Cerebellar nuclear complex (tissue), 1 donor: Measurements from ENCODE around the gene BANP.
"Not testable (repeated sequence)": the region's sequence is repeated elsewhere in the genome, so short reads cannot be mapped to it uniquely, and the experiment has no call there.

Source experiments
- DNase-seq, 2 experiments: peaks; one replicate each; lab custom pipeline; 2025; lab: John Stamatoyannopoulos, UW

The BANP gene

GRCh38 chr16:87966685-87967185 is 15.5 kb downstream of the BANP start:
- no peak for DNase-seq

DNA sequence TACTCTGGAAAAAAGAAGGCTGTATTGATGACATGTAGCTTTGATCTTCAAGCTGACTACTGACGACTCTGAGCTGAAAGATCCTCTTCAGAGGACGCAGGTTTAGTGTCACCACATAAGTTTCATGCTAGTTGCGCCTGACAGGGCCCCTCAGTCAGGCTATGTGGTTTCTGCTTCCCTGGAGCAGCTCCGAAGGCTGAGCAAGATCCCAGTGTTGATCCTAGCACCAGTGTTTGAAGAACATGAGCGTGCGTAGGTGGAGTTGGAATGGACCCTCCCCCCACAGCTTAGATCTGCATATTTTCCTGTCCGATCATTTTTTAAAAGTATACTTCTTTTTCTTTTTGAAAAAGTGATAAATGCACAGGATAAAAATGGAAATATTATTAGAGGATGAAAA is 17.3 kb downstream of the BANP start:
- no peak for DNase-seq

- no peak for DNase-seq
These were observed 19.0 kb downstream of the BANP start for GRCh38 chr16:87970186-87970585.

DNA sequence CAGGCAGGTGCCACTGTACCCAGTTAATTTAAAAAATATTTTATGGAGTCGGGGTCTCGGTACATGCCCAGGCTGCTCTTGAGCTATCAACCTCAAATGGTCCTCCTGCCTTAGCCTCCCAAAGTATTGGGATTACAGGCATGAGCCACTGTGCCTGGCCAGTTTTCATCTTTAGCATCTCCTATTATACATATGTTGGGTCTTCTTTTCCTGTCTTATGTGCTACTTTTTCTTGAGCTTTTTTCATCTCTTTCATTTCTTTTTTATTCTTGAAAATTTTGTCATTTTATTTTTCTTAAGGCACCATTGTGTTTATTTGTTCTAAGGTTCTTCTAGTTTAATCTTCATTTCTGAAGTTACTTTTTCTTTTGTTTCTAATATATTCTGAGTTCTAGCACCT is 20.7 kb downstream of the BANP start:
- no peak for DNase-seq

DNA sequence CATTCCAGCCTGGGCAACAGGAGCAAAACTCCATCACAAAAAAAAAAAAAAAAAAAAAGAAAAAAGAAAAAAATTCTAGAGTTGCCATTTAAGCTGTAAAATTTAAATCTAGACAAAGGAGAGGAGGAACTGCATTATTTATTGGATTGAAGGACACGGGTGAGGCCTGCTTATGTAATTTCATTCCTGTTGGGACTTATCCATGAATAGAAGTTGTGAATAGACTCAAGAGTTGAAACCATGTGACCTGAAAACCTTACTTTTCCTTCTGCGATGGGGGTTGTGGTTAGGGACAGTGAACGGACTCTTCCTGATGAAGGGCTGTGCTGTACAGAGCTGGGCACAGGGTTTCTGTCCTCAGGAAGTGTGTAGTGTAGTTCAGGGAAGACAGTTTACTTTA is 22.5 kb downstream of the BANP start:
- no peak for DNase-seq

DNA sequence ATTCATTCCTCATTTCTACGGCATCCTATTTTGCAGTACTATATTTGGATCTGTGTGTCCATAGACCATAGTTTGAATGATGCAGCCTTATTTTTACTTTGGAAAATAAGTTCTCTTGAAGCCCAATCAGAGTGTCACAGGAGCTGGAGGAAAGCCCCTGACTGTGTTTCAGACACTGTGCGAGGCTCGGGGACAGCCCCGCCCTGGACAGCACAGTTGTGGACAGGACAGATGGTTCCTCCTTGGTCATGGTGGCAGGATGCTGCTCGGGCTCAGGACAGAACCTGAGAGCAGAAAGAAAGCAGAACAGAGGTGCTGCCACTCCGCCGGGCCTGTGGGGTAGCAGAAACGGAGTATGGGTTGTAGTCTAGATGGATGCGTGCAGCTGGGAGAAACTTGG is 22.9 kb downstream of the BANP start:
- DNase-seq, result no peak

DNA sequence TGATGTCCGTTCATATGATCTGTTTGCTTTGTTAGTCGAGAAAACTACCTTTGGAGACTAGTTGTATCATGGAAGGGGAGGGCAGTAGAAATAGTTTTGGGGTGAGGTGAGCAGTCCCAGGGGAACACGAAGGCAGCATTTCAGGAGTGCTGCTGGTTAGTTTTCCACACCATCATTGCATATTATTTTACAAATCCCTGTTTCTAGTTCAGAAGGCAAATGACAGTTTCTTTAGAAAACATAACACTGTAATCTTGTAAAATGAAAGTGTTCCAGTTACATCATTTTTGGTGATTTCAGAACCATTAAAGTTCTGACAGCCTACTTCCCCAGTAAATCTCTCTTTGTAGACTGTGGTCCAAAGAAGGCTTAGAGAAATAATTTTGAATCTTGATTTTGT is 25.4 kb downstream of the BANP start:
- DNase-seq, result no peak

DNA sequence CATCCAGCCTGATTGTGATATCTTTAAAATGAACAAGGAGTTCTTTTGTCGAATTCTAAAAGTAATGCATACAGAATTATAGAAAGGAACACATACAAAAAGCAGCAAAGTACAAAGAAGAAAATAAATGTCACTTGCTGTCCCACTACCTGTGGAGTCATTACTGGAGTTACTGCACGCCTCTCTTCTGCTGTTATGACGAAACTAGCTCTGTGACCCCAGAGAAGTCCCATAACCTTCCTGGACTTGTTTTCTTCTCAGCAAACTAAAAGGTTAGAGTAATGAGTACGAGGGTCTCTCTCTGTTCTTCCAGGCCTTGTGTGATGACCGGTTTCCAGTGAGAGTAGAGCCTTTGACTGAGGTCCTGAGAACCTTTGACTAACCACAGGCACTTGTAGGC is 26.9 kb downstream of the BANP start:
- DNase-seq, result no peak

DNA sequence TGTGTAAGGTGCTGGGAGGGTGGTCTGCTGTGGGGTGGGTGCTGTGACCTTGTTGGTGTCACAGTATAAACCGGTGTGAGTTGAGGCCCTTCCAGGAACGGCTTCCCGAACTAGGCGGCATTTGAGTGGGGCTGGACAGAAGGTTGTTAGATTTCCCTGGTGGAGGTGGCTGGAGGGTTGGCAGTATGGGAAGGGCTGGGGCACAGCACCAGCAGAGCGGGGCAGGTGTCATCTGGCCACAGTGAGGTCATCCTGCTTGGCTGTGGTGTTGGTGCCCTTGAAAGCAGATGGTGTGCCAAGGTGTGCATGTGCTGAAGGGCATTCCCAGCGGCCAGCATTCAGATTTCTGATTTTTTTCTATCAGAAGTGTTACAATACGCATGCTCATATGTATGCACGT is 28.1 kb downstream of the BANP start:
- DNase-seq, result peak in 1 of 2 experiments; percentile 57

DNA sequence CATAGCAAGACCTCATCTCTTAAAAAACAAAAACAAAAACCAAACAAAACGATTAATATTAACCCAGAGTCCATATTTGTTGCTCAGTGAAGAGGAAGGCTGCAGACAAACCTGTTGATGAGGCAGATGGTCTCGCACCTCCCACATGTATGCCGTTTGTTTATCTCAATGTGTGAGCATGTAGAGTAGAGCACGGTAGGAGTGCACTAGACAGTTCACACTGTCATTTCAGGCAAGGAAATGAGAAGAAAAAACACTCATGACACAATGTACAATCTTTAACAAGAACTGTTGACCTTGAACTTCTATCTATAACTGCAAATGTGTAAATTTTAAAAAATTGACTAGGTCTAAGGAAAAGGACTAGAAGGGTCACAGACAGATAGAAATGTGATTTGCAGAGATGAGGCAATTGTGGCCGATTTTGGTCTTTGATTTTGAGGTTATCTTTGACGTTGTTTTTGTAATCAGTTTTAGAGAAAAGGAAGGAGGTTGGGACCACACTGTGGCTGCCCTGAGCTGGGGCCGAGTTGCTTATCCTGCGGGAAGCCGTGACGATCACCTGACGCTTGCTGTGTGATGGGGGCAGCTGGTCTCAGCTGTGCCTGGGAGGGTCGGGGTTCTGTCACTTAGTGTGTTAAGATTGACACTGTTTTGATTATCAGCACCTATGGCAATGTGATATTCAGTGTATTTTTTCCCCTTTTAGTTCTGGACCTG is 28.8 kb downstream of the BANP start:
- DNase-seq, result peak in 1 of 2 experiments; percentile 27

DNA sequence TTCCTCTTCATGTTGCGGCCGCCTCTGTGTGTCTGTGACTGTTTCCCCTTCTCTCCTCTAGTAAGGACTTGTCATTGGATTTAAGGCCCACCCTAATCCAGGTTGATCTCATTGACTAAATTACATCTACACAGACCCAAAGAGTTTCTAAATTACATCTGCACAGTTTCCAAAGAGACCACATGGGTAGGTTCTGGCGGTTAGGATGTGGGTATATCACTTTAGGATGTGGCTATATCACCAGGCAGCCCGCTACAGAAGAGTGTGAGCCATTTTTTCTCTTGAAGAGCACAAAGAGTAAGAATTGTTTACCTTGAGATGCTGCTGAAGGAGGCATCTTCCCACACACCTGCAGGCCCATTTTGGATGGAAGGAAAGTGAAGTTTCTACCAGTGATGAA is 30.1 kb downstream of the BANP start:
- not testable (repeated sequence) for DNase-seq

DNA sequence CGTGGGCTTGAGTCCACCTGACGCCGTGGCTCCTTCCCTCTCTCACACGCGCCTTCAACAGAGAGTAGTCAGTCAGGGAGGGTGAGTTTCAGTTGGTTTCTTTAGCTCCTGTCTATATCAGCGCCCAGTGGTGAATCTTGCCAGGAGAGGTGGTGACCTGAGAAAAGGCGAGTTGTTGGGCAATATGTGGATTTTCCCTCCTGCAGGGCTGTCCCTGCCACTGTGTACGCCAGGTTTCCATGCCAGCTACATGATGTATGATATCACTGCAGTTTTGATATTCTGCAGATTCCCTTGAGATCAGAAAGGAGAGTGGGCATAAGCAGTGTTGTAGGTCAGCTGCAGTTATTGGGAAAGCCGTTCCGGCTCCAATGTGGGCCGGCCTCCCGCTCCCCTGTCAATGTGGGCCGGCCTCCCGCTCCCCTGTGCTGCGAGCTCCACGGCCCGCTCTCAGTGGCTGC is 31.4 kb downstream of the BANP start:
- DNase-seq, result no peak

DNA sequence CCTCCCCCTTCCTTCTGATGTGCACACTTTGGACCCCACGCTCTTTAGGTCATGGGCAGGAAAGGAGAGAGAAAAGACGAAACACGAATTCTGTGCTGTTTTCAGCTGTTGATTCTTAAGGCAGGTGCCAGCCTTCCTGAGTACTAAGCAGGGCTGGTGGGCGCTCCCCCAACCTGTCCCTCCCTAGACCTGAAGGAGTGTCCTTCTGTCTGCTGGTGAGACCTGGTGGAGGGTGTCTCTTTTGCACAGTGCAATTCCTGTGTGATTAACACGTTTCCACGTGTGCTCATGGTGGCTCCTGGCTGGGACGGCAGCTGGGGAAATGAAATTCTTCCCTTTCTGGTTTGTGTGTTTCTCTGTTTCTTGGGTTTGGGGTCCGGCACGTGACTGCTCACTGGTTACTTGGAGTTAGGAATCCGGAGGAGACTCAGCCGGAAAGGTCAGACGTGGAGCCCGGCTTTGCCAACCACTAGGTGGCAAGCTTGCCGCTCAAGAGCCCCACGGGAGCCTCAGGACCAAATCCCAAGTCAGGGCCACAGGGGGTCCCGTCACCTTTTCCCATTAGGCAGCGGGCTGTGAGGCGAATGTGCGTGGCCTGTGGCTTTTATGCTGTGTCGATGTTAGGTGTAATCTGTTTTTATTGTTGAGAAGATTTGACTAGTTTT is 32.0 kb downstream of the BANP start:
- not testable (repeated sequence) for DNase-seq

GRCh38 chr16:87983737-87984097 is 32.5 kb downstream of the BANP start:
- DNase-seq, result not testable (repeated sequence)

DNA sequence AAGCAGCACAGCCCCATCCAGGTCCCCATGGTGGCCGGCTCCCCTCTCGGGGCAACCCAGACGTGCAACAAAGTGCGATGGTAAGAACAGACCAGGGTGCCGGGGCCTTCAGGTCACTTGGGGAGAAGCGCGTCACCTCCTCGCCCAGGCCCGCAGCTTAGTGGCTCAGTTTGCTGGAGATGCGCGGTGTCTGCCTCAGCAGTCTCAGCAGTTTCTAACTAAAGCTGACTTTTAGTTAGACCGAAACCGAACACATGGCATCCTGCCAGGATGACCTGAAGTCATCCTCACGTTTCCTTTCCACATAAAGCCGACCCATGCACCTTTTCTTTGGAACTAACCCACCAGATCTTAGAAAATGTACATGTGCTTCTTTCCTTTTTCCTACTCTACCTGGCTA is 32.9 kb downstream of the BANP start:
- DNase-seq, result not testable (repeated sequence)

- DNase-seq, result no peak
These were observed 33.5 kb downstream of the BANP start for GRCh38 chr16:87984632-87985267.

- DNase-seq, result not testable (repeated sequence)
These were observed 34.3 kb downstream of the BANP start for GRCh38 chr16:87985493-87985892.

DNA sequence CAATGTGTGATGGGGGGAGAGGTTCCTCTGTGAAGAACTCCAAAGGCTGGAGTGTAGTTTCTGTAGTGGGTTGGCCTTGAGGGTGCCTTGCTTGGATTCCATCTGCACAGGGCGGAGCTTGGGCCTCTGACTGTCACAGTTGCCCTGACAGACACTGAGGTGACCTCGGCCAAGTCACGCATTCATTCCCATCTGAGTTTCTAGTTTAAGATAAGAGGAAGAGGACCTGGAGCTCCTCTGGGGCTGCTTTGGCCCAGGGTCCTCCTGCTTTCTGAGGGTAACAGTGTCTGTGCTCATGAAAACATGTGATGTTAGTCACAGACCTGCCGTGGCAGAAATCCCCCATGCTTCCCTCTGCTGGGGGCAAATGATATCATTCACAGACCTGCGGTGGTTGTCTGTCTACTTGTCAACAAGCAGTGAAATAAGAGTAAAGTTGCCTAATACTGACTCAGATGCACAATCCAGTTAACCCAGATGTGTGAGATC is 35.2 kb downstream of the BANP start:
- DNase-seq, result not testable (repeated sequence)

DNA sequence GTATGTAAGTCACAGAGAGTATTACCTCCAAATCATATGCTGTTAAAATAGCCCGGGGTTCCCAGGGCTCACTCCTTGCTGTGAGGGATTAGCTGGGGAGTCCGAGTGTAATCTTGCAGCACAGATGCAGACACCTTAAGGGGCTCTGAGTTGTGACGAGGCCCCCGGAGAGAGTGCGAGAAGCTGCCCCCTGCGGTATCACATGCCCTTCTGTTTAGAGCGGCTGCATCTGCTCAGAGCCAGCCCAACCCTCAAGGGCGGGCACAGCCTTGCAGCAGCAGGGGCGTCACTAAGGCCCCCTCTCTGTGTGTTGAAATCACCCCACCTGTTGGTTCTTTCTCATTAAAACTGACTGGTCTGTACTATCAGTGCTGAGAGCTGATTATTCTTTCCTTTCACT is 37.4 kb downstream of the BANP start:
- not testable (repeated sequence) for DNase-seq

GRCh38 chr16:87990254-87990653 is 39.0 kb downstream of the BANP start:
- DNase-seq, result not testable (repeated sequence)

DNA sequence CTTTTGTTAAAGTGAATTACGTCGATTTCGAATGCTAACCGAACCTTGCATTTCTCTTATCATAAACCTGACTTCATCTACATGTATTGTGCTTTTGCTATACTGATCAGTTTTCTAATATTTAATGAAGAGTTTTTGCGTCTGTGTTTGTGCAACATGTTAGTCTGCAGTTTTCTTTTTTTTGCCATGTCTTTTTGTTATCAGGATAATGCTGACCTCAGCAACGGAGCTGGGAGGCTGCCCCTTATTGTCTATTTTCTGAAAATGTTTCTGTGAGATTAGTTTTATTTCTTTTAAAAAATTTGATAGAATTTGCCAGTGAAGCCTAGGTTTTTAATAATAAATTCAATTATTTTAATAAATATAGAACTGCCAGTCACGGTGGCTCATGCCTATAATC is 40.9 kb downstream of the BANP start:
- DNase-seq, result not testable (repeated sequence)

GRCh38 chr16:87993901-87994300 is 42.7 kb downstream of the BANP start:
- DNase-seq, result no peak

DNA sequence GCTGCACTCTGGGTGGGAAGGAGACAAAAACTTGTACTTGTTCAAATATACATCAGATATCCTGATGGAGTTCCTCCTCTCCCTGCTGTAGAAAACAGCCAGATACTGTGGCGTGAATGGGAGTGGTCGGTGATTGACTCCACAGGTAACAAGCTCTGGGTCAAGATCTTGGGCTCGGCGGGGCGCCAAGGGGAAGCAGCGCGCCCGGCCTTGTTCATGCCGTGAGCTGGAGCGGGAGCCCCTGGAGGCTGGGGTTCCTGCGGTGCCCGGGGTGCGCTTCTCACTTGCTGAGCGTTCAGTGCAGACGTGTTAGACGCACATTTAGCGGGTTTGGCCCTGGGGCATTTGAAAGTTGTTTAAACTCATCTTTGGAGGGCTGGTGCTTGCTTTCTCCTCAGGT is 44.4 kb downstream of the BANP start:
- no peak for DNase-seq
